SU-DHL-6 (cell line): ENCODE results near the gene ITGB1BP1.

Experiments used
- CTCF ChIP-seq: fragments of 200-600 bp; sonication (generic); IDR thresholded peaks from one replicate; pipeline ENCODE4 v1.5.1; 2017; ENCODE audit warnings: antibody characterized with exemption, mild to moderate bottlenecking, low read length, moderate library complexity; ENCODE audit not compliant: insufficient read depth, poor library complexity, severe bottlenecking
- EZH2phosphoT487 ChIP-seq: fragments of 200-600 bp; sonication (generic), shearing (Covaris generic); conservative IDR thresholded peaks from 2 replicates; pipeline ENCODE4 v1.6.1; 2018; ENCODE audit warnings: mild to moderate bottlenecking, antibody characterized with exemption, low read length, moderate library complexity, mixed read lengths

- TF ChIP-seq CTCF (no peak), EZH2phosphoT487 (no peak)
Measured at GRCh38 chr2:9385841-9386240, 37.5 kb downstream of the ITGB1BP1 start.
